Testis (tissue), 2 donors: Measurements from ENCODE around the gene METRNL.

Source experiments
- CTCF ChIP-seq, 3 experiments: fragments of 450-650 bp in 2 of 3; fragments of 200-600 bp in 1 of 3; sonication (generic) in 1 of 3; IDR thresholded peaks; one replicate each; pipeline ENCODE4 v1.5.1; 2016 to 2019; ENCODE audit warnings: antibody characterized with exemption in 3 of 3, mild to moderate bottlenecking in 2 of 3, moderate library complexity in 1 of 3
- POLR2A ChIP-seq: fragments of 450-650 bp; IDR thresholded peaks from one replicate; pipeline ENCODE4 v1.6.1; 2017; ENCODE audit warnings: antibody characterized with exemption, mild to moderate bottlenecking, moderate library complexity

- no peak for TF ChIP-seq CTCF (IDR thresholded peaks at IDR 0.05)
- no peak for TF ChIP-seq POLR2A
These were observed 28.2 kb downstream of the METRNL start for GRCh38 chr17:83107656-83108048.
